ENCODE data around the gene HSF5. TPM values are rescaled to one million over a fixed set of nuclear protein-coding genes. Genes with fewer than 3 reads are reported as not detected.

Gene HSF5
- total RNA-seq, 2 experiments from 2014 or later: 3.9 to 4.2 TPM

Other genes with a start within 250 kb of the HSF5 start
- gene LPO, start 249.8 kb downstream of the HSF5 start, total RNA-seq: not detected
- gene MPO, start 207.5 kb downstream of the HSF5 start, total RNA-seq: not detected
- gene TSPOAP1, start 159.6 kb downstream of the HSF5 start, total RNA-seq: 10 to 100 TPM; 13.7 to 15.4 TPM
- gene SUPT4H1, start 136.2 kb downstream of the HSF5 start, total RNA-seq: 100 to 1,000 TPM; 136 to 139 TPM
- under 1 TPM; 0.41 to 0.48 TPM for gene RNF43, start 70.9 kb downstream of the HSF5 start, total RNA-seq
- 10 to 100 TPM; 72.2 to 75.6 TPM for gene MTMR4, start 26.2 kb upstream of the HSF5 start, total RNA-seq
- under 1 TPM; 0.10 to 0.14 TPM for gene TEX14, start 203.6 kb upstream of the HSF5 start, total RNA-seq
- gene RAD51C, start 204.2 kb upstream of the HSF5 start, total RNA-seq: 10 to 100 TPM; 77.3 to 86.7 TPM

Measured in activated naive CD8-positive, alpha-beta T cell treated with anti-CD3 and anti-CD28 coated beads for 36 hours (primary cell).